Kidney epithelial cell (primary cell): ENCODE measurements around the gene RASIP1. TPM values are rescaled to one million over a fixed set of nuclear protein-coding genes. Genes with fewer than 3 reads are reported as not detected.
"Not testable (repeated sequence)": the region's sequence is repeated elsewhere in the genome, so short reads cannot be mapped to it uniquely, and the experiment has no call there.

Source experiments
- DNase-seq: peaks from one replicate; pipeline ENCODE4 v3.0.0-alpha.2; 2010; ENCODE audit warnings: low read depth
- H3K27me3 ChIP-seq: 2 replicates; pipeline ENCODE4 v1.6.0; 2011; ENCODE audit warnings: low read length; ENCODE audit not compliant: control insufficient read depth, insufficient read depth
- H3K36me3 ChIP-seq: 2 replicates; pipeline ENCODE4 v1.5.1; 2011; ENCODE audit warnings: low read length; ENCODE audit not compliant: control insufficient read depth, insufficient read depth
- H3K4me3 ChIP-seq: 2 replicates; pipeline ENCODE4 v1.5.1; 2011; ENCODE audit warnings: low read depth, mild to moderate bottlenecking, control low read depth, low read length
- CTCF ChIP-seq: IDR thresholded peaks from 2 replicates; pipeline ENCODE4 v1.5.1; 2011; ENCODE audit warnings: mild to moderate bottlenecking, moderate library complexity, low read length, control low read depth, inconsistent platforms; ENCODE audit not compliant: insufficient read depth, poor library complexity, severe bottlenecking
- total RNA-seq: library from RNA; depleted of rRNA; stranded (reverse); fragments of >200 nt; gene quantifications from 2 replicates; pipeline ENCODE4 v1.2.3, GENCODE V29; 2015

Gene RASIP1
- total RNA-seq, 1 donor from 2014 or later = 3.8 TPM

GRCh38 chr19:48705431-48705830 lies 35.0 kb downstream of the RASIP1 start:
- TF ChIP-seq CTCF = no peak
- Histone ChIP-seq H3K4me3 (no peak overlapping the region), H3K36me3 (no peaks in the 10 kb centered on the region), H3K27me3 (no peaks in the 10 kb centered on the region)
- DNase-seq = no peak

- no peak for TF ChIP-seq CTCF
- H3K27me3 ChIP-seq = no peaks in the 10 kb centered on the region
- no peak for DNase-seq
- H3K36me3 ChIP-seq = no peaks in the 10 kb centered on the region
- no peak overlapping the region for H3K4me3 ChIP-seq
Observed at GRCh38 chr19:48703316-48703715, 37.1 kb downstream of the RASIP1 start.

- H3K36me3 ChIP-seq = no peaks in the 10 kb centered on the region
- TF ChIP-seq CTCF = no peak
- no peak for DNase-seq
- H3K4me3 ChIP-seq = no peak overlapping the region
- no peaks in the 10 kb centered on the region for H3K27me3 ChIP-seq
Observed at GRCh38 chr19:48702701-48703100, 37.7 kb downstream of the RASIP1 start.

GRCh38 chr19:48698046-48698445 lies 42.4 kb downstream of the RASIP1 start:
- Histone ChIP-seq H3K36me3 (no peaks in the 10 kb centered on the region), H3K27me3 (no peaks in the 10 kb centered on the region), H3K4me3 (no peak overlapping the region)
- no peak for TF ChIP-seq CTCF
- no peak for DNase-seq

- no peak overlapping the region for H3K4me3 ChIP-seq
- TF ChIP-seq CTCF = no peak
Observed at GRCh38 chr19:48696353-48697010, 43.9 kb downstream of the RASIP1 start.

GRCh38 chr19:48695743-48696352 lies 44.6 kb downstream of the RASIP1 start, which contains the start of gene FUT2:
Gene FUT2 (plus strand): TSS chr19:48695971. CDS start chr19:48702957, 6,986 bp downstream.
- no peaks in the 10 kb centered on the region for H3K36me3 ChIP-seq
- no peak within 1 kb of the TSS for H3K4me3 ChIP-seq
- no peak for TF ChIP-seq CTCF
- no peak for DNase-seq
- no peaks in the 10 kb centered on the region for H3K27me3 ChIP-seq

More at GRCh38 chr19:48696353-48697010, 43.9 kb downstream of the RASIP1 start:
- no peaks in the 10 kb centered on the region for H3K27me3 ChIP-seq
- H3K36me3 ChIP-seq = no peaks in the 10 kb centered on the region
- no peak for DNase-seq

GRCh38 chr19:48693629-48694028 lies 46.8 kb downstream of the RASIP1 start:
- H3K27me3 ChIP-seq, H3K36me3 ChIP-seq, H3K4me3 ChIP-seq, DNase-seq: not testable (repeated sequence)
